NCI-H345 treated with DMSO at 0.1 percent for 48 hours (cell line): Measurements from ENCODE around the gene TTBK1.

Source experiments
- DNase-seq: peaks from one replicate; lab custom pipeline; 2025; ENCODE audit not compliant: unreplicated experiment; lab: John Stamatoyannopoulos, UW

TTBK1 gene

GRCh38 chr6:43269273-43270007, 26.2 kb downstream of the TTBK1 start:
- DNase-seq: no peak

- no peak for DNase-seq
Observed at GRCh38 chr6:43271103-43271815, 28.0 kb downstream of the TTBK1 start.

GRCh38 chr6:43271944-43272343, 28.7 kb downstream of the TTBK1 start:
- DNase-seq: no peak

- no peak for DNase-seq
Observed at GRCh38 chr6:43273707-43274106, 30.4 kb downstream of the TTBK1 start.

GRCh38 chr6:43274127-43274915, 31.0 kb downstream of the TTBK1 start:
- no peak for DNase-seq

- DNase-seq: no peak
Observed at GRCh38 chr6:43274916-43275597, 31.8 kb downstream of the TTBK1 start.

- no peak for DNase-seq
Observed at GRCh38 chr6:43275801-43276576, 32.7 kb downstream of the TTBK1 start.

GRCh38 chr6:43276577-43277305, 33.5 kb downstream of the TTBK1 start:
- no peak for DNase-seq

- DNase-seq: no peak
Observed at GRCh38 chr6:43277306-43277642, 34.0 kb downstream of the TTBK1 start.

- no peak for DNase-seq
Observed at GRCh38 chr6:43277643-43278523, 34.6 kb downstream of the TTBK1 start.

GRCh38 chr6:43278524-43279078, 35.3 kb downstream of the TTBK1 start:
- no peak for DNase-seq

- DNase-seq: no peak
Observed at GRCh38 chr6:43280234-43280633, 37.0 kb downstream of the TTBK1 start.

GRCh38 chr6:43282060-43282459, 38.8 kb downstream of the TTBK1 start:
- no peak for DNase-seq

- no peak for DNase-seq
Observed at GRCh38 chr6:43282636-43283513, 39.6 kb downstream of the TTBK1 start.

GRCh38 chr6:43283514-43283901, 40.2 kb downstream of the TTBK1 start:
- DNase-seq: no peak

GRCh38 chr6:43283905-43284304, 40.6 kb downstream of the TTBK1 start:
- DNase-seq: no peak

GRCh38 chr6:43284991-43285781, 41.9 kb downstream of the TTBK1 start:
- no peak for DNase-seq
